ENCODE data around the gene FOXP1. TPM values are rescaled to one million over a fixed set of nuclear protein-coding genes. Genes with fewer than 3 reads are reported as not detected.

FOXP1 gene
- total RNA-seq, 1 experiment from 2014 or later, result 2.9 TPM

- in situ Hi-C loops (cut with HindIII; ENCODE audit: low pct_unique_long_range_greater_than_20kb, low sequenced_read_pairs) (no loop called here), intact Hi-C loops (cut with micrococcal nuclease; ENCODE audit: unreplicated experiment) (no loop called here)
- no peak overlapping the region for H3K27ac ChIP-seq (ENCODE audit: low read length)
- H3K4me3 ChIP-seq (ENCODE audit: low read depth in 2 of 2, low read length in 2 of 2), result no peak overlapping the region
- no peaks in the 10 kb centered on the region for H3K27me3 ChIP-seq (ENCODE audit: control insufficient read depth, insufficient read depth, low read length)
- TF ChIP-seq REST (IDR thresholded peaks at IDR 0.05; ENCODE audit: insufficient read depth in 1 of 2, low read depth in 2 of 2, low read length in 1 of 2), result no peak
- no peak for TF ChIP-seq POLR2AphosphoS5 (IDR thresholded peaks at IDR 0.05; ENCODE audit: low read depth, low read length)
- TF ChIP-seq TCF7L2 (IDR thresholded peaks at IDR 0.05; ENCODE audit: low read depth, low read length), result no peak
- no peak for TF ChIP-seq CTCF (IDR thresholded peaks at IDR 0.05)
- TF ChIP-seq SIN3A (IDR thresholded peaks at IDR 0.05; ENCODE audit: borderline replicate concordance, insufficient read depth, low read depth, low read length), result no peak
- POLR2A ChIA-PET, result no interaction called here
- DNase-seq (ENCODE audit: low read depth, low spot score), result no peak
- H3K4me1 ChIP-seq (ENCODE audit: control insufficient read depth, insufficient read depth, low read length), result no peaks in the 10 kb centered on the region
- CTCF ChIA-PET, result no interaction called here
- no peak; the same call in 1 of the 2 replicates for ATAC-seq
- H3K9me3 ChIP-seq (ENCODE audit: control insufficient read depth, insufficient read depth, low read depth, low read length), result no peaks in the 10 kb centered on the region
- H3K36me3 ChIP-seq (ENCODE audit: control insufficient read depth, insufficient read depth, low read length), result no peaks in the 10 kb centered on the region
- BruUV-seq (replicated peaks), result no TSS peak
Measured at GRCh38 chr3:71428841-71429596, 154.5 kb downstream of the FOXP1 start.

- Histone ChIP-seq H3K27ac (ENCODE audit: low read length) (no peak overlapping the region), H3K4me3 (ENCODE audit: low read depth in 2 of 2, low read length in 2 of 2) (no peak overlapping the region), H3K4me1 (ENCODE audit: control insufficient read depth, insufficient read depth, low read length) (no peaks in the 10 kb centered on the region), H3K36me3 (ENCODE audit: control insufficient read depth, insufficient read depth, low read length) (no peaks in the 10 kb centered on the region), H3K9me3 (ENCODE audit: control insufficient read depth, insufficient read depth, low read depth, low read length) (no peaks in the 10 kb centered on the region), H3K27me3 (ENCODE audit: control insufficient read depth, insufficient read depth, low read length) (no peaks in the 10 kb centered on the region)
- no TSS peak for BruUV-seq (replicated peaks)
- intact Hi-C loops (cut with micrococcal nuclease; ENCODE audit: unreplicated experiment) (no loop called here), in situ Hi-C loops (cut with HindIII; ENCODE audit: low pct_unique_long_range_greater_than_20kb, low sequenced_read_pairs) (no loop called here)
- ChIA-PET POLR2A (interaction anchor here (0.7 kb wide), 1 partner anchor 158 kb away, joined by 3 read pairs; no protein-coding TSS in a partner anchor), CTCF (no interaction called here)
- no peak for DNase-seq (ENCODE audit: low read depth, low spot score)
- no peak for TF ChIP-seq POLR2AphosphoS5 (IDR thresholded peaks at IDR 0.05; ENCODE audit: low read depth, low read length)
- no peak for TF ChIP-seq REST (IDR thresholded peaks at IDR 0.05; ENCODE audit: insufficient read depth in 1 of 2, low read depth in 2 of 2, low read length in 1 of 2)
- no peak for TF ChIP-seq SIN3A (IDR thresholded peaks at IDR 0.05; ENCODE audit: borderline replicate concordance, insufficient read depth, low read depth, low read length)
- TF ChIP-seq TCF7L2 (IDR thresholded peaks at IDR 0.05; ENCODE audit: low read depth, low read length), result no peak
- TF ChIP-seq CTCF (IDR thresholded peaks at IDR 0.05), result no peak
- ATAC-seq, result no peak
Measured at GRCh38 chr3:71425491-71426071, 157.9 kb downstream of the FOXP1 start.

All from Panc1 (cell line).